ENCODE data around the gene AKR1A1.
"Not testable (repeated sequence)": the region's sequence is repeated elsewhere in the genome, so short reads cannot be mapped to it uniquely, and the experiment has no call there.

AKR1A1 gene

GRCh38 chr1:45585496-45586075 is 35.0 kb downstream of the AKR1A1 start:
- peaks cover 0 to 38% (median 15%) of the 10 kb centered on the region in 4 donors for H3K4me1 ChIP-seq
- H3K4me3 ChIP-seq: peak overlapping the region; percentile 89 to 97
- intact Hi-C loops (cut with DNase I; ENCODE audit: low total_unique reads): no loop called here
- no peaks in the 10 kb centered on the region for H3K36me3 ChIP-seq
- H3K9me3 ChIP-seq: no peaks in the 10 kb centered on the region
- H3K27ac ChIP-seq: peak overlapping the region; percentile 92 to 97
- no peak for DNase-seq
- no peaks in the 10 kb centered on the region for H3K27me3 ChIP-seq
- no peak for TF ChIP-seq CTCF (IDR thresholded peaks at IDR 0.05)

GRCh38 chr1:45586769-45587168 is 36.1 kb downstream of the AKR1A1 start:
- no peak for TF ChIP-seq CTCF (IDR thresholded peaks at IDR 0.05)
- H3K36me3 ChIP-seq: peaks cover under 1 to 7% (median 5%) of the 10 kb centered on the region in 3 donors
- H3K9me3 ChIP-seq: no peaks in the 10 kb centered on the region
- H3K4me3 ChIP-seq: no peak overlapping the region
- H3K4me1 ChIP-seq: peaks cover 0 to 44% (median 16%) of the 10 kb centered on the region in 4 donors
- DNase-seq: no peak
- H3K27me3 ChIP-seq: no peaks in the 10 kb centered on the region
- intact Hi-C loops (cut with DNase I; ENCODE audit: low total_unique reads): no loop called here
- H3K27ac ChIP-seq: no peak overlapping the region

DNA sequence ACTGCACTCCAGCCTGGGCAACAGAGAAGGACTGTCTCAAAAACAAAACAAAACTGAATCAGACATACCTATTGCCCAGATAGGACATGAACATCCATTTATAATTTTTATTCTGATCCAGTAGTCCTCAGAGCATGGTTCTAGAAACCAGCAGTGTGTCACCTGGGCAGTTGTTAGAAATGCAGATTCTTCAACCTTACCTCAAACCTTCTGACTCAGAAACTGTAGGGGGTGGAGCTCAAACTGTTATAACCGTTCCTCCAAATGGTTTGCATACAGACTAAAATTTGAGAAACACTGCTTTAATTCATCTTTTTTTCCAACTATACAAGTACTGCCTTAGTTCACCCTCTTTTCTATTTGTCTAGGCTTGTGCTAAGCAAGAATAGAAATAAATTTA is 39.2 kb downstream of the AKR1A1 start:
- Histone ChIP-seq H3K27me3 (no peaks in the 10 kb centered on the region), H3K4me3 (peak overlapping the region in 1 of 2 donors; percentile 21), H3K36me3 (peaks cover 19 to 35% (median 21%) of the 10 kb centered on the region in 3 donors), H3K9me3 (no peaks in the 10 kb centered on the region), H3K27ac (no peak overlapping the region), H3K4me1 (peaks cover 0 to 37% (median 13%) of the 10 kb centered on the region in 4 donors)
- no peak for DNase-seq
- intact Hi-C loops (cut with DNase I; ENCODE audit: low total_unique reads): no loop called here
- TF ChIP-seq CTCF (IDR thresholded peaks at IDR 0.05): no peak

- H3K36me3 ChIP-seq: peaks cover 22 to 56% (median 23%) of the 10 kb centered on the region in 3 donors
- peaks cover 0 to 15% (median 2%) of the 10 kb centered on the region in 4 donors for H3K4me1 ChIP-seq
- no peak for DNase-seq
- no peaks in the 10 kb centered on the region for H3K9me3 ChIP-seq
- no peak overlapping the region for H3K4me3 ChIP-seq
- intact Hi-C loops (cut with DNase I; ENCODE audit: low total_unique reads): no loop called here
- H3K27ac ChIP-seq: no peak overlapping the region
- TF ChIP-seq CTCF (IDR thresholded peaks at IDR 0.05): no peak
- H3K27me3 ChIP-seq: no peaks in the 10 kb centered on the region
These were observed 43.8 kb downstream of the AKR1A1 start for GRCh38 chr1:45594412-45594811.

DNA sequence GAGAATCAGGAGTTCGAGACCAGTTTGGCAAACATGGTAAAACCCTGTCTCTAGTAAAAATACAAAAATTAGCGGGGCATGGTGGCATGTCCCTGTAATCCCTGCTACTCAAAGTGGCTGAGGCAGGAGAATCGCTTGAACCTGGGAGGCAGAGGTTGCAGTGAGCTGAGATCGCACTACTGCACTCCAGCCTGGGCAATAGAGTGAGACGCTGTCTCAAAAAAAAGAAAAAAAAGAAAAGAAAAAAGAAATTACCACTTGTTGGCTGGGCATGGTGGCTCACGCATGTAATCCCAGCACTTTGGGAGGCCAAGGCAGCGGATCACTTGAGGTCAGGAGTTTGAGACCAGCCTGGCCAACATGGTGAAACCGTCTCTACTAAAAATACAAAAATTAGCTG is 46.1 kb downstream of the AKR1A1 start:
- H3K4me3 ChIP-seq; intact Hi-C loops (cut with DNase I; ENCODE audit: low total_unique reads); H3K27ac ChIP-seq; H3K27me3 ChIP-seq; H3K9me3 ChIP-seq; DNase-seq; H3K4me1 ChIP-seq: not testable (repeated sequence)
- H3K36me3 ChIP-seq: peaks cover 18 to 51% (median 22%) of the 10 kb centered on the region in 3 donors

GRCh38 chr1:45604239-45604638 is 53.6 kb downstream of the AKR1A1 start:
- Histone ChIP-seq H3K9me3 (no peaks in the 10 kb centered on the region), H3K4me1 (peaks cover 0 to 7% (median 3%) of the 10 kb centered on the region in 4 donors), H3K36me3 (peaks cover 0 to 53% (median 16%) of the 10 kb centered on the region in 3 donors), H3K27ac (no peak overlapping the region), H3K27me3 (no peaks in the 10 kb centered on the region), H3K4me3 (no peak overlapping the region)
- TF ChIP-seq CTCF (IDR thresholded peaks at IDR 0.05): no peak
- intact Hi-C loops (cut with DNase I; ENCODE audit: low total_unique reads): no loop called here
- DNase-seq: no peak
